B cell (primary cell): ENCODE measurements around the gene RNF220. TPM values are rescaled to one million over a fixed set of nuclear protein-coding genes. Genes with fewer than 3 reads are reported as not detected.

Experiments
- ATAC-seq: fragments of 200-7000 bp; cut with Tn5 transposase; one replicate; pipeline ENCODE4 v1.10.0; 2021; ENCODE audit warnings: low read depth, mild to moderate bottlenecking, moderate number of reproducible peaks, moderate library complexity
- CTCF ChIA-PET: fragments of 350-600 bp; sonication (Branson Sonifier 250); formaldehyde crosslinking; loops from one replicate; lab custom pipeline; 2021; ENCODE audit warnings: antibody characterized with exemption, inconsistent platforms; lab: Charles Lee
- POLR2A ChIA-PET: fragments of 350-600 bp; sonication (Branson Sonifier 250); formaldehyde crosslinking; loops from one replicate; lab custom pipeline; 2021; ENCODE audit warnings: antibody characterized with exemption; lab: Charles Lee
- DNase-seq: peaks from one replicate; pipeline ENCODE4 v3.0.0; 2013
- H2AFZ ChIP-seq: 2 replicates; pipeline ENCODE4 v1.6.1; 2012; ENCODE audit warnings: mild to moderate bottlenecking, low read depth, low read length; ENCODE audit not compliant: insufficient read depth, poor library complexity, severe bottlenecking
- H3K27ac ChIP-seq, 2 donors: 1 replicate in 1 of 2; 2 replicates in 1 of 2; pipeline ENCODE4 v1.5.1; 2012 to 2013; ENCODE audit warnings: low read length in 2 of 2, mild to moderate bottlenecking in 2 of 2, moderate library complexity in 1 of 2
- H3K27me3 ChIP-seq, 4 experiments: fragments of 200-600 bp in 1 of 4; sonication (generic) in 1 of 4; replicated peaks in 1 of 4; 1 replicate in 2 of 4; 2 replicates in 2 of 4; pipeline versions ENCODE4 v1.6.1 to v1.7.0; 2013 to 2016; ENCODE audit warnings: low read length in 3 of 4, mild to moderate bottlenecking in 2 of 4, mixed read lengths in 1 of 4, moderate library complexity in 1 of 4; ENCODE audit not compliant: insufficient read depth in 4 of 4, control insufficient read depth in 3 of 4; ENCODE audit errors: control extremely low read depth in 1 of 4
- H3K36me3 ChIP-seq, 2 experiments: replicated peaks in 1 of 2; 1 replicate in 1 of 2; 2 replicates in 1 of 2; pipeline versions ENCODE4 v1.6.1 to v1.7.1; 2013; ENCODE audit warnings: low read length in 1 of 2; ENCODE audit not compliant: insufficient read depth in 2 of 2, control insufficient read depth in 1 of 2; ENCODE audit errors: control extremely low read depth in 1 of 2, extremely low read depth in 1 of 2
- H3K4me1 ChIP-seq, 2 donors: fragments of 200-600 bp in 1 of 2; sonication (generic) in 1 of 2; 1 replicate in 1 of 2; 2 replicates in 1 of 2; pipeline versions ENCODE4 v1.5.1 to v1.6.1; 2013 to 2017; ENCODE audit warnings: low read length in 2 of 2; ENCODE audit not compliant: control insufficient read depth in 2 of 2, insufficient read depth in 2 of 2
- H3K4me2 ChIP-seq: replicated peaks from 2 replicates; pipeline ENCODE3; 2012; ENCODE audit warnings: mild to moderate bottlenecking, low read depth, low read length; ENCODE audit not compliant: poor library complexity, severe bottlenecking
- H3K4me3 ChIP-seq, 5 experiments: fragments of 200-600 bp in 1 of 5; sonication (generic) in 1 of 5; 1 replicate in 3 of 5; 2 replicates in 2 of 5; pipeline versions ENCODE4 v1.5.1 to v1.7.0; 2011 to 2016; ENCODE audit warnings: low read length in 4 of 5, mild to moderate bottlenecking in 4 of 5, low read depth in 2 of 5, control low read depth in 1 of 5, moderate library complexity in 1 of 5; ENCODE audit not compliant: insufficient read depth in 1 of 5; ENCODE audit errors: control extremely low read depth in 1 of 5, extremely low read depth in 1 of 5
- H3K79me2 ChIP-seq: fragments of 200-600 bp; sonication (generic); one replicate; pipeline ENCODE4 v1.6.0; 2016; ENCODE audit warnings: low read length; ENCODE audit not compliant: control insufficient read depth, insufficient read depth
- H3K9ac ChIP-seq: fragments of 200-600 bp; sonication (generic); 2 replicates; pipeline ENCODE4 v1.6.1; 2017; ENCODE audit warnings: mild to moderate bottlenecking, low read length, moderate library complexity
- H3K9me3 ChIP-seq, 3 donors: one replicate each; pipeline versions ENCODE4 v1.6.1 to v1.7.1; 2013; ENCODE audit warnings: low read length in 2 of 3; ENCODE audit not compliant: control insufficient read depth in 2 of 3, insufficient read depth in 1 of 3; ENCODE audit errors: control extremely low read depth in 1 of 3
- H4K20me1 ChIP-seq: 2 replicates; pipeline ENCODE4 v1.6.0; 2012; ENCODE audit warnings: mild to moderate bottlenecking, low read length; ENCODE audit not compliant: insufficient read depth, control insufficient read depth, poor library complexity, severe bottlenecking
- H3K27ac Mint-ChIP-seq: one replicate; pipeline ENCODE4 v1.8.0; 2021; ENCODE audit warnings: mixed read lengths
- H3K27me3 Mint-ChIP-seq: one replicate; pipeline ENCODE4 v1.8.0; 2021; ENCODE audit warnings: mixed read lengths
- H3K4me1 Mint-ChIP-seq: one replicate; pipeline ENCODE4 v1.8.0; 2021; ENCODE audit warnings: mixed read lengths
- H3K4me3 Mint-ChIP-seq: one replicate; pipeline ENCODE4 v1.8.0; 2021; ENCODE audit warnings: mixed read lengths
- H3K9me3 Mint-ChIP-seq: one replicate; pipeline ENCODE4 v1.8.0; 2022; ENCODE audit warnings: mixed read lengths; ENCODE audit not compliant: insufficient read depth
- CTCF ChIP-seq: fragments of 200-600 bp; IDR thresholded peaks from one replicate; pipeline ENCODE4 v1.8.0; 2022; ENCODE audit warnings: antibody characterized with exemption, mild to moderate bottlenecking
- EZH2 ChIP-seq: IDR thresholded peaks from 2 replicates; pipeline ENCODE4 v1.6.1; 2012; ENCODE audit warnings: borderline replicate concordance, low read depth, mild to moderate bottlenecking, moderate library complexity, low read length; ENCODE audit not compliant: insufficient read depth, poor library complexity, severe bottlenecking
- WGBS: methylation state at CpG from one replicate; pipeline ENCODE4 v1.1.5; 2013; ENCODE audit warnings: missing lambda C conversion rate; ENCODE audit not compliant: insufficient coverage; 5-methylcytosine and 5-hydroxymethylcytosine counted together
- intact Hi-C: fragments of 100-400 bp; cut with micrococcal nuclease; formaldehyde crosslinking; loops from one replicate; pipeline ENCODE4 v1.10.0; 2022
- polyA plus RNA-seq: library from polyadenylated mRNA; depleted of rRNA; stranded (reverse); fragments of >200 nt; gene quantifications from 2 replicates; pipeline ENCODE4 v1.2.3, GENCODE V29; 2012
- total RNA-seq, 2 donors: library from RNA; stranded (reverse); fragments of 120-200 nt in 1 of 2; gene quantifications; 1 replicate in 1 of 2; 2 replicates in 1 of 2; pipeline versions ENCODE4 v1.2.3 to v1.2.4, GENCODE V29; 2013 to 2022

RNF220 gene
- total and polyA plus RNA-seq, 2 donors (not counting 1 experiment from before 2014, with no cell fraction given) = 115 to 141 TPM

- H3K4me3 Mint-ChIP-seq = no peak overlapping the region
- no peak overlapping the region for H3K4me3 ChIP-seq
- no peak for ATAC-seq
- CTCF ChIA-PET = no interaction called here
- no peak for TF ChIP-seq CTCF
- TF ChIP-seq EZH2 = no peak
- H3K27me3 ChIP-seq = peaks cover 0 to 4% (median 0%) of the 10 kb centered on the region in 4 experiments
- peaks cover 32% of the 10 kb centered on the region for H3K27me3 Mint-ChIP-seq
- H3K36me3 ChIP-seq = no peaks in the 10 kb centered on the region
- no peaks in the 10 kb centered on the region for H3K9me3 ChIP-seq
- intact Hi-C loops = no loop called here
- H3K4me1 ChIP-seq = no peaks in the 10 kb centered on the region
- H3K9me3 Mint-ChIP-seq = no peaks in the 10 kb centered on the region
- DNase-seq = no peak
- POLR2A ChIA-PET = no interaction called here
- H4K20me1 ChIP-seq = no peaks in the 10 kb centered on the region
- no peak overlapping the region for H2AFZ ChIP-seq
- no peaks in the 10 kb centered on the region for H3K79me2 ChIP-seq
- H3K4me1 Mint-ChIP-seq = no peaks in the 10 kb centered on the region
- H3K27ac Mint-ChIP-seq = no peak overlapping the region
- no CpG with 5 or more reads among the region's 4 CpGs for WGBS
- no peak overlapping the region for H3K9ac ChIP-seq
- no peak overlapping the region for H3K4me2 ChIP-seq
- H3K27ac ChIP-seq = no peak overlapping the region
Observed at GRCh38 chr1:44575396-44575795, 170.3 kb downstream of the RNF220 start.

GRCh38 chr1:44576456-44577150 is 171.5 kb downstream of the RNF220 start:
- WGBS = 94% methylated on average over 3 of the region's 5 CpGs
- CTCF ChIA-PET = interaction anchor here (0.6 to 1.3 kb wide), 2 partner anchors 54 to 75 kb away, joined by 3 to 4 read pairs; no protein-coding TSS in a partner anchor

More at GRCh38 chr1:44576456-44577150, 171.5 kb downstream of the RNF220 start:
- Histone ChIP-seq H4K20me1 (no peaks in the 10 kb centered on the region), H3K4me3 (no peak overlapping the region), H3K9me3 (no peaks in the 10 kb centered on the region), H2AFZ (no peak overlapping the region), H3K36me3 (no peaks in the 10 kb centered on the region), H3K9ac (no peak overlapping the region), H3K4me1 (no peaks in the 10 kb centered on the region), H3K4me2 (no peak overlapping the region), H3K27ac (no peak overlapping the region), H3K27me3 (peaks cover 0 to 4% (median 0%) of the 10 kb centered on the region in 4 experiments), H3K79me2 (no peaks in the 10 kb centered on the region)
- no peak overlapping the region for H3K4me3 Mint-ChIP-seq
- no peaks in the 10 kb centered on the region for H3K9me3 Mint-ChIP-seq
- H3K27me3 Mint-ChIP-seq = peaks cover 29% of the 10 kb centered on the region
- POLR2A ChIA-PET = no interaction called here
- no peak overlapping the region for H3K27ac Mint-ChIP-seq
- ATAC-seq (no peak), DNase-seq (no peak)
- no peak for TF ChIP-seq EZH2
- no peak for TF ChIP-seq CTCF
- no peaks in the 10 kb centered on the region for H3K4me1 Mint-ChIP-seq
- intact Hi-C loops = no loop called here
